ENCODE results near the gene KDM4D. TPM values are rescaled to one million over a fixed set of nuclear protein-coding genes. Genes with fewer than 3 reads are reported as not detected.

KDM4D gene
- polyA plus RNA-seq, 1 donor (not counting 4 experiments of a cell fraction or from before 2014, with no cell fraction given) = 1.1 TPM

DNA sequence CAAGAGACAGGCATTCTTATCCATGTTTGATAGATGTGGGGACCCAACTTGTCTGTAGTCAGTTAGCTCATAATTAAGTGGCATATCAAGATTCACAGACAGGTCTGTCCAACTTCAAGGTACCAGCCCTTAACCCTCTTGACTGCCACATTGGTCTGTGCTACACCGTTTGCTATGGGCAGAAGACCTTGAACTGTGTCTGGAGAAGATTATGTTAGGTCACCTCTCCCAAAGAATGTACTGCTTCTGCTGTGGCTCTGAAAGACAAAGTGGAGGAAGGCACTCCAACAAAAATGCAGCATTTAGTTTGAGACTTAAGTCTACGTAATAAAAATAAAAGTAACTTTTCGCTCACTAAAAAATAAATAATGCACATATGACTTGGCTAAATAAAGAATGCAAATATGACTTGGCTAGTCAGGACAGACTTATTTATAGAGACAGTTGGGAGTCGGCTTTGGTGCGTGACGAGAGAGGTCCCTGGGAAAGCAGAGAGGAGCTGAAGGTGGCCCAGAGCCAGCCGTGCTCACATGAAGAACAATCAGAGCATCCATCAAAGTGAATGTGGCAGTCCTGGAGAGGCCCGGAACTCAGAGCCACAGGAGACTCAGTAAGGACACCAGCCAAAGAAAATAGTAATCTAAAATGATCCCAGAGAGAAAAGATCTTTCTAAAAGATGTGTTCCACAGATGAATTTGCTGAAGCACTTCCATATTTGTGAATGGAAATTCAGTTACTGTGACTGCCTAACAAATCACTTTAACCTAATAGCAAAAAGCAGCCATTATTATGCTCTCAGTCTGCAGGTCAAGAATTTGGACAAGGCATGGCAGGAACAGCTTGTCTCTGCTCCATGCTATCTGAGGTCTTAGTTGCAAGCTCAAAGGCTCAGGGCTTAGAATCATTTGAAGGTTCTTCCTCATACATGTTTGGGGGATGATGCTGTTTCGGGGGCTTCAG is 35.1 kb upstream of the KDM4D start:
- dilution Hi-C loops (cut with MboI; ENCODE audit: extremely low pct_ligation_motif_present, low sequenced_read_pairs) = no loop called here
- Histone ChIP-seq H3K9ac (ENCODE audit: control insufficient read depth, extremely low read depth, insufficient read depth, low read length) (no peak overlapping the region), H3K27me3 (ENCODE audit: control insufficient read depth, extremely low read depth, insufficient read depth, low read length) (no peaks in the 10 kb centered on the region), H3K9me3 (ENCODE audit: control insufficient read depth, low read depth, low read length) (no peaks in the 10 kb centered on the region), H3K4me3 (ENCODE audit: control insufficient read depth in 2 of 3, extremely low read depth in 1 of 3, insufficient read depth in 2 of 3, low read depth in 1 of 3, low read length in 3 of 3) (no peak overlapping the region), H4K20me1 (ENCODE audit: control insufficient read depth, extremely low read depth, insufficient read depth, low read length) (no peaks in the 10 kb centered on the region), H3K27ac (ENCODE audit: control insufficient read depth, insufficient read depth, low read length) (no peak overlapping the region), H2AFZ (ENCODE audit: control insufficient read depth, low read length) (no peak overlapping the region), H3K4me2 (ENCODE audit: control insufficient read depth, extremely low read depth, insufficient read depth, low read depth, low read length) (no peak overlapping the region), H3K9me1 (ENCODE audit: control insufficient read depth, extremely low read depth, insufficient read depth, low read length) (no peaks in the 10 kb centered on the region), H3K79me2 (ENCODE audit: control insufficient read depth, insufficient read depth, low read length) (no peaks in the 10 kb centered on the region), H3K4me1 (ENCODE audit: control insufficient read depth, extremely low read depth, insufficient read depth, low read length) (no peaks in the 10 kb centered on the region), H3K36me3 (ENCODE audit: control insufficient read depth in 2 of 2, extremely low read depth in 1 of 2, insufficient read depth in 2 of 2, low read length in 2 of 2) (no peaks in the 10 kb centered on the region)
- no peak for FAIRE-seq
- DNase-seq (ENCODE audit: low read depth, low spot score) = no peak
- no peak for TF ChIP-seq CTCF (optimal IDR thresholded peaks at IDR 0.05 in 1 of 3, IDR thresholded peaks at IDR 0.05 in 1 of 3, conservative IDR thresholded peaks at IDR 0.05 in 1 of 3; ENCODE audit: extremely low read depth in 1 of 3, insufficient read depth in 2 of 3, low read length in 3 of 3)
- TF ChIP-seq EZH2 (IDR thresholded peaks at IDR 0.05; ENCODE audit: low read length) = no peak

DNA sequence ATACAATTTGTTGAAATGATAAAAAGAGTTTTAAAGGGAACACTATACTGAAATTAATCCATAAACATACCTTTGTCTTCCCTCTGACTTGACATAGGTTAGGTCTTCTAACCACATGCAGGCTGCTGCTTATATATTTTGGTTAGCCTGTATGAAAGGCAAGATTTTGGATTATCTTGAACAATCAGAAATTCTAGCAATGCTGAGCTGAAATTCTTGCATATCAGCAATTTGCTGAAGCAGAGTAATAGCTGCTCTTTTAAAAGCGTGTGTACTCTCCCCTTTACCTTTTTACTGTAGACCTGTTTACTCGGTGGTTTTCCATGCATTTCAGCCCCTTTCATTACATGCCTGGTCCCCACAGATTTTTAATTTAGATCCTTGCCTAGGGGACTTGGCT is 34.2 kb upstream of the KDM4D start:
- FAIRE-seq (no peak), DNase-seq (ENCODE audit: low read depth, low spot score) (no peak)
- dilution Hi-C loops (cut with MboI; ENCODE audit: extremely low pct_ligation_motif_present, low sequenced_read_pairs) = no loop called here

More for the DNA sequence above, 34.2 kb upstream of the KDM4D start:
- Histone ChIP-seq H2AFZ (ENCODE audit: control insufficient read depth, low read length) (no peak overlapping the region), H3K4me2 (ENCODE audit: control insufficient read depth, extremely low read depth, insufficient read depth, low read depth, low read length) (no peak overlapping the region), H3K4me1 (ENCODE audit: control insufficient read depth, extremely low read depth, insufficient read depth, low read length) (no peaks in the 10 kb centered on the region), H3K27me3 (ENCODE audit: control insufficient read depth, extremely low read depth, insufficient read depth, low read length) (no peaks in the 10 kb centered on the region), H3K9me3 (ENCODE audit: control insufficient read depth, low read depth, low read length) (no peaks in the 10 kb centered on the region), H3K79me2 (ENCODE audit: control insufficient read depth, insufficient read depth, low read length) (no peaks in the 10 kb centered on the region), H3K27ac (ENCODE audit: control insufficient read depth, insufficient read depth, low read length) (no peak overlapping the region), H3K9ac (ENCODE audit: control insufficient read depth, extremely low read depth, insufficient read depth, low read length) (no peak overlapping the region), H4K20me1 (ENCODE audit: control insufficient read depth, extremely low read depth, insufficient read depth, low read length) (no peaks in the 10 kb centered on the region), H3K9me1 (ENCODE audit: control insufficient read depth, extremely low read depth, insufficient read depth, low read length) (no peaks in the 10 kb centered on the region), H3K4me3 (ENCODE audit: control insufficient read depth in 2 of 3, extremely low read depth in 1 of 3, insufficient read depth in 2 of 3, low read depth in 1 of 3, low read length in 3 of 3) (no peak overlapping the region), H3K36me3 (ENCODE audit: control insufficient read depth in 2 of 2, extremely low read depth in 1 of 2, insufficient read depth in 2 of 2, low read length in 2 of 2) (no peaks in the 10 kb centered on the region)
- no peak for TF ChIP-seq CTCF (optimal IDR thresholded peaks at IDR 0.05 in 1 of 3, IDR thresholded peaks at IDR 0.05 in 1 of 3, conservative IDR thresholded peaks at IDR 0.05 in 1 of 3; ENCODE audit: extremely low read depth in 1 of 3, insufficient read depth in 2 of 3, low read length in 3 of 3)
- no peak for TF ChIP-seq EZH2 (IDR thresholded peaks at IDR 0.05; ENCODE audit: low read length)

All from keratinocyte (primary cell).